ENCODE results near the gene ARHGAP15. TPM values are rescaled to one million over a fixed set of nuclear protein-coding genes. Genes with fewer than 3 reads are reported as not detected.

The ARHGAP15 gene
- total RNA-seq, 4 donors from 2014 or later: 0.80 to 53.1 (median 12.7) TPM

- intact Hi-C loops (cut with DNase I; ENCODE audit: low total_unique reads): no loop called here
- Histone ChIP-seq H3K36me3 (no peaks in the 10 kb centered on the region), H3K27ac (no peak overlapping the region), H3K27me3 (no peaks in the 10 kb centered on the region), H3K4me3 (no peak overlapping the region), H3K9me3 (no peaks in the 10 kb centered on the region), H3K4me1 (peaks cover 0 to 8% (median 0%) of the 10 kb centered on the region in 4 donors)
- TF ChIP-seq POLR2A (IDR thresholded peaks at IDR 0.05) (no peak), CTCF (IDR thresholded peaks at IDR 0.05) (no peak), EP300 (IDR thresholded peaks at IDR 0.05; ENCODE audit: low read depth) (no peak), POLR2AphosphoS5 (IDR thresholded peaks at IDR 0.05) (no peak)
- in situ Hi-C loops (cut with MboI; ENCODE audit: low pct_ligation_motif_present in 1 of 4, low pct_unique_long_range_greater_than_20kb in 1 of 4, low sequenced_read_pairs in 3 of 4): loop anchor here in 2 of 4 donors (25.0 kb wide), 1 partner anchor 139 kb away; no protein-coding TSS in a partner anchor
- WGBS, 2 donors (ENCODE audit: low coverage in 1 of 2): 92 to 95% methylated on average over 2 of the region's 2 CpGs
- DNase-seq: no peak
Measured at GRCh38 chr2:143251681-143252080, 122.5 kb downstream of the ARHGAP15 start.

GRCh38 chr2:143252138-143252907, 123.1 kb downstream of the ARHGAP15 start:
- Histone ChIP-seq H3K27ac (no peak overlapping the region), H3K9me3 (no peaks in the 10 kb centered on the region), H3K36me3 (no peaks in the 10 kb centered on the region), H3K27me3 (no peaks in the 10 kb centered on the region), H3K4me3 (no peak overlapping the region), H3K4me1 (peaks cover 0 to 1% (median 0%) of the 10 kb centered on the region in 4 donors)
- no peak for DNase-seq
- in situ Hi-C loops (cut with MboI; ENCODE audit: low pct_ligation_motif_present in 1 of 4, low pct_unique_long_range_greater_than_20kb in 1 of 4, low sequenced_read_pairs in 3 of 4): loop anchor here in 2 of 4 donors (25.0 kb wide), 1 partner anchor 140 kb away; no protein-coding TSS in a partner anchor
- no peak for TF ChIP-seq POLR2A (IDR thresholded peaks at IDR 0.05)
- no peak for TF ChIP-seq EP300 (IDR thresholded peaks at IDR 0.05; ENCODE audit: low read depth)
- TF ChIP-seq CTCF (IDR thresholded peaks at IDR 0.05): no peak
- WGBS, 2 donors (ENCODE audit: low coverage in 1 of 2): 84 to 90% methylated on average over 5 of the region's 5 CpGs
- intact Hi-C loops (cut with DNase I; ENCODE audit: low total_unique reads): no loop called here

- WGBS, 2 donors (ENCODE audit: low coverage in 1 of 2): 50 to 64% methylated on average over 1 of the region's 1 CpG
- DNase-seq: peak; percentile 9
- intact Hi-C loops (cut with DNase I; ENCODE audit: low total_unique reads): no loop called here
- Histone ChIP-seq H3K27ac (no peak overlapping the region), H3K27me3 (no peaks in the 10 kb centered on the region), H3K4me3 (no peak overlapping the region), H3K36me3 (no peaks in the 10 kb centered on the region), H3K4me1 (no peaks in the 10 kb centered on the region), H3K9me3 (no peaks in the 10 kb centered on the region)
- in situ Hi-C loops (cut with MboI; ENCODE audit: low pct_ligation_motif_present in 1 of 4, low pct_unique_long_range_greater_than_20kb in 1 of 4, low sequenced_read_pairs in 3 of 4): loop anchor here in 2 of 4 donors (25.0 kb wide), 1 partner anchor 142 kb away; no protein-coding TSS in a partner anchor
- TF ChIP-seq POLR2A (IDR thresholded peaks at IDR 0.05): no peak
- no peak for TF ChIP-seq EP300 (IDR thresholded peaks at IDR 0.05; ENCODE audit: low read depth)
- no peak for TF ChIP-seq CTCF (IDR thresholded peaks at IDR 0.05)
- TF ChIP-seq POLR2AphosphoS5 (IDR thresholded peaks at IDR 0.05): no peak
Measured at GRCh38 chr2:143254110-143254509, 124.9 kb downstream of the ARHGAP15 start.

- in situ Hi-C loops (cut with MboI; ENCODE audit: low pct_ligation_motif_present in 1 of 4, low pct_unique_long_range_greater_than_20kb in 1 of 4, low sequenced_read_pairs in 3 of 4): loop anchor here in 2 of 4 donors (25.0 kb wide), 1 partner anchor 143 kb away; no protein-coding TSS in a partner anchor
- intact Hi-C loops (cut with DNase I; ENCODE audit: low total_unique reads): no loop called here
- no peaks in the 10 kb centered on the region for H3K27me3 ChIP-seq
- no peak overlapping the region for H3K4me3 ChIP-seq
- 78 to 86% methylated on average over 3 of the region's 3 CpGs for WGBS, 2 donors (ENCODE audit: low coverage in 1 of 2)
- TF ChIP-seq CTCF (IDR thresholded peaks at IDR 0.05) (no peak), POLR2A (IDR thresholded peaks at IDR 0.05) (no peak), POLR2AphosphoS5 (IDR thresholded peaks at IDR 0.05) (no peak), EP300 (IDR thresholded peaks at IDR 0.05; ENCODE audit: low read depth) (no peak)
- no peaks in the 10 kb centered on the region for H3K36me3 ChIP-seq
- no peaks in the 10 kb centered on the region for H3K4me1 ChIP-seq
- no peak overlapping the region for H3K27ac ChIP-seq
- no peak for DNase-seq
- H3K9me3 ChIP-seq: no peaks in the 10 kb centered on the region
Measured at GRCh38 chr2:143255086-143255485, 125.9 kb downstream of the ARHGAP15 start.

All from transverse colon (tissue), 4 donors.